IMR-90 (cell line): ENCODE data around the gene AGXT2. TPM values are rescaled to one million over a fixed set of nuclear protein-coding genes. Genes with fewer than 3 reads are reported as not detected.

ENCODE experiments used
- ATAC-seq: fragments of 200-7000 bp; cut with Tn5 transposase; 2 replicates; pipeline ENCODE4 v1.9.1; 2020; ENCODE audit warnings: low read depth, mild to moderate bottlenecking, moderate library complexity
- BruUV-seq: library from RNA; stranded (reverse); fragments of 400-500 nt; replicated peaks from 2 replicates; lab custom pipeline; 2021; lab: Mats Ljungman, UMichigan
- CTCF ChIA-PET: fragments of 300-600 bp; formaldehyde crosslinking; extraction: SDS; loops from one replicate; lab custom pipeline; 2021; ENCODE audit warnings: antibody characterized with exemption; lab: Yijun Ruan, JAX
- POLR2A ChIA-PET: fragments of 300-600 bp; sonication (Branson Sonifier 250); formaldehyde crosslinking; loops from one replicate; lab custom pipeline; 2022; ENCODE audit warnings: antibody characterized with exemption; ENCODE audit not compliant: unreplicated experiment; lab: Charles Lee
- DNase-seq: peaks from one replicate; pipeline ENCODE4 v3.0.0; 2013
- H2AFZ ChIP-seq: replicated peaks from 2 replicates; pipeline ENCODE3; 2013; ENCODE audit warnings: low read length, mild to moderate bottlenecking; ENCODE audit not compliant: poor library complexity
- H2AK5ac ChIP-seq: 2 replicates; pipeline ENCODE4 v1.6.1; 2013; ENCODE audit warnings: low read depth, low read length, inconsistent platforms
- H2AK9ac ChIP-seq: replicated peaks from 2 replicates; pipeline ENCODE3; 2013; ENCODE audit warnings: mild to moderate bottlenecking, low read depth, low read length, moderate library complexity; ENCODE audit not compliant: poor library complexity
- H2BK120ac ChIP-seq: 2 replicates; pipeline ENCODE4 v1.6.1; 2013; ENCODE audit warnings: low read depth, low read length, inconsistent platforms
- H2BK15ac ChIP-seq: 3 replicates; pipeline ENCODE4 v1.6.1; 2013; ENCODE audit warnings: low read depth, low read length, inconsistent platforms
- H2BK20ac ChIP-seq: 2 replicates; pipeline ENCODE4 v1.6.1; 2013; ENCODE audit warnings: low read depth, mild to moderate bottlenecking, inconsistent platforms, low read length, moderate library complexity
- H2BK5ac ChIP-seq: 2 replicates; pipeline ENCODE4 v1.6.1; 2013; ENCODE audit warnings: mild to moderate bottlenecking, low read depth, low read length, inconsistent platforms; ENCODE audit not compliant: poor library complexity, severe bottlenecking
- H3K14ac ChIP-seq: replicated peaks from 2 replicates; pipeline ENCODE4 v1.6.1; 2013; ENCODE audit warnings: low read depth, low read length, inconsistent platforms
- H3K18ac ChIP-seq: 2 replicates; pipeline ENCODE4 v1.6.1; 2013; ENCODE audit warnings: low read depth, low read length, control low read depth
- H3K23ac ChIP-seq: 2 replicates; pipeline ENCODE4 v1.6.1; 2013; ENCODE audit warnings: low read depth, low read length, inconsistent platforms
- H3K27ac ChIP-seq: 2 replicates; pipeline ENCODE4 v1.5.1; 2013; ENCODE audit warnings: mild to moderate bottlenecking, control low read depth, low read length; ENCODE audit not compliant: insufficient read depth
- H3K27me3 ChIP-seq: 2 replicates; pipeline ENCODE4 v1.6.1; 2013; ENCODE audit warnings: low read length; ENCODE audit not compliant: control insufficient read depth, insufficient read depth
- H3K36me3 ChIP-seq: 2 replicates; pipeline ENCODE4 v1.6.1; 2013; ENCODE audit warnings: low read length, mixed read lengths; ENCODE audit not compliant: control insufficient read depth, insufficient read depth
- H3K4ac ChIP-seq: 2 replicates; pipeline ENCODE4 v1.6.1; 2013; ENCODE audit warnings: low read depth, low read length, inconsistent platforms
- H3K4me1 ChIP-seq: 2 replicates; pipeline ENCODE4 v1.6.1; 2013; ENCODE audit warnings: low read length, mixed read lengths; ENCODE audit not compliant: control insufficient read depth, insufficient read depth
- H3K4me2 ChIP-seq: 2 replicates; pipeline ENCODE4 v1.6.1; 2013; ENCODE audit warnings: low read depth, mild to moderate bottlenecking, control low read depth, low read length, moderate library complexity
- H3K4me3 ChIP-seq: 2 replicates; pipeline ENCODE4 v1.5.1; 2013; ENCODE audit warnings: low read depth, mild to moderate bottlenecking, control low read depth, low read length, moderate library complexity; ENCODE audit not compliant: insufficient read depth
- H3K56ac ChIP-seq: 2 replicates; pipeline ENCODE4 v1.6.1; 2013; ENCODE audit warnings: low read length, inconsistent platforms; ENCODE audit not compliant: insufficient read depth; ENCODE audit errors: extremely low read depth
- H3K79me1 ChIP-seq, 2 experiments: 2 replicates each; pipeline ENCODE4 v1.6.1; 2013; ENCODE audit warnings: low read length in 2 of 2, inconsistent platforms in 1 of 2, low read depth in 1 of 2
- H3K9ac ChIP-seq: 2 replicates; pipeline ENCODE4 v1.6.1; 2013; ENCODE audit warnings: low read depth, low read length, control low read depth
- H3K9me1 ChIP-seq: 2 replicates; pipeline ENCODE4 v1.6.1; 2013; ENCODE audit warnings: low read length, inconsistent platforms; ENCODE audit not compliant: insufficient read depth
- H3K9me3 ChIP-seq: 2 replicates; pipeline ENCODE4 v1.6.1; 2013; ENCODE audit warnings: low read length; ENCODE audit not compliant: control insufficient read depth, insufficient read depth
- H4K20me1 ChIP-seq: 2 replicates; pipeline ENCODE4 v1.6.1; 2013; ENCODE audit warnings: low read length, inconsistent platforms; ENCODE audit not compliant: insufficient read depth
- H4K5ac ChIP-seq: 2 replicates; pipeline ENCODE4 v1.6.1; 2013; ENCODE audit warnings: mild to moderate bottlenecking, low read depth, low read length, control low read depth
- H4K8ac ChIP-seq, 2 experiments: 2 replicates each; pipeline ENCODE4 v1.6.1; 2013; ENCODE audit warnings: low read depth in 2 of 2, low read length in 2 of 2, control low read depth in 1 of 2, inconsistent platforms in 1 of 2
- H4K91ac ChIP-seq: 2 replicates; pipeline ENCODE4 v1.6.1; 2013; ENCODE audit warnings: low read depth, low read length, inconsistent platforms; ENCODE audit not compliant: insufficient read depth
- BHLHE40 ChIP-seq: fragments of 150-350 bp; IDR thresholded peaks from 2 replicates; pipeline ENCODE4 v1.6.1; 2016; ENCODE audit warnings: mild to moderate bottlenecking, low read depth, low read length
- CEBPB ChIP-seq: IDR thresholded peaks from 2 replicates; pipeline ENCODE4 v1.6.1; 2012; ENCODE audit warnings: low read depth, low read length, improper control_type of control experiment
- CHD1 ChIP-seq: IDR thresholded peaks from 2 replicates; pipeline ENCODE4 v1.6.1; 2012; ENCODE audit warnings: low read depth, low read length, improper control_type of control experiment
- FOS ChIP-seq: fragments of 150-350 bp; IDR thresholded peaks from 2 replicates; pipeline ENCODE4 v1.6.1; 2016; ENCODE audit warnings: low read depth, low read length
- MAFK ChIP-seq: IDR thresholded peaks from 2 replicates; pipeline ENCODE4 v1.6.1; 2012; ENCODE audit warnings: low read depth, low read length, improper control_type of control experiment
- MAZ ChIP-seq: IDR thresholded peaks from 2 replicates; pipeline ENCODE4 v1.6.1; 2012; ENCODE audit warnings: low read depth, mild to moderate bottlenecking, low read length, improper control_type of control experiment, moderate library complexity, borderline replicate concordance
- MXI1 ChIP-seq: IDR thresholded peaks from 2 replicates; pipeline ENCODE4 v1.6.1; 2012; ENCODE audit warnings: low read depth, mild to moderate bottlenecking, low read length, moderate library complexity, borderline replicate concordance
- RFX5 ChIP-seq: IDR thresholded peaks from 2 replicates; pipeline ENCODE4 v1.8.0; 2012; ENCODE audit warnings: low read depth, mild to moderate bottlenecking, low read length, moderate library complexity
- SMC3 ChIP-seq: fragments of 150-350 bp; IDR thresholded peaks from 2 replicates; pipeline ENCODE4 v1.6.1; 2016; ENCODE audit warnings: low read depth, mild to moderate bottlenecking, antibody characterized with exemption, low read length, moderate library complexity
- WGBS, 2 experiments: methylation state at CpG; one replicate each; pipeline versions ENCODE4 v1.1.5 to v1.1.7; 2013; ENCODE audit warnings: missing lambda C conversion rate in 2 of 2; ENCODE audit not compliant: insufficient read length in 1 of 2; ENCODE audit errors: extremely low coverage in 2 of 2; 5-methylcytosine and 5-hydroxymethylcytosine counted together
- dilution Hi-C: fragments of 300-500 bp; cut with HindIII; formaldehyde crosslinking; loops from one replicate; pipeline ENCODE4 v1.14.3; 2018; ENCODE audit warnings: low sequenced_read_pairs; ENCODE audit not compliant: unreplicated experiment
- in situ Hi-C: fragments of 300-500 bp; cut with MboI; formaldehyde crosslinking; loops from 3 replicates; pipeline ENCODE4 v1.14.3; 2019; ENCODE audit warnings: low sequenced_read_pairs, inconsistent platforms, mixed read lengths
- intact Hi-C: fragments of 100-400 bp; cut with micrococcal nuclease; formaldehyde crosslinking; loops from 2 replicates; pipeline ENCODE4 v1.10.0; 2022
- polyA plus RNA-seq, 3 experiments: library from polyadenylated mRNA; depleted of rRNA; stranded (reverse); fragments of >200 nt; gene quantifications; 2 replicates each; pipeline ENCODE4 v1.2.3, GENCODE V29; 2012; ENCODE audit warnings: low replicate concordance in 1 of 3
- total RNA-seq: library from RNA; depleted of rRNA; stranded (reverse); fragments of >200 nt; gene quantifications from 2 replicates; pipeline ENCODE4 v1.2.3, GENCODE V29; 2012
- TF ChIP-seq, protein P1 (sequence below): fragments of 150-350 bp; IDR thresholded peaks from 2 replicates; pipeline ENCODE4 v1.6.1; 2016; ENCODE audit warnings: low read depth, mild to moderate bottlenecking, low read length, moderate library complexity, borderline replicate concordance
- TF ChIP-seq, protein P2 (sequence below): fragments of 150-350 bp; IDR thresholded peaks from 2 replicates; pipeline ENCODE4 v1.6.1; 2017; ENCODE audit warnings: mild to moderate bottlenecking, antibody characterized with exemption, low read length, low read depth

AGXT2 gene
- total and polyA plus RNA-seq, 2 of the 4 experiments (the other 2 are of a cell fraction), result not detected

DNA sequence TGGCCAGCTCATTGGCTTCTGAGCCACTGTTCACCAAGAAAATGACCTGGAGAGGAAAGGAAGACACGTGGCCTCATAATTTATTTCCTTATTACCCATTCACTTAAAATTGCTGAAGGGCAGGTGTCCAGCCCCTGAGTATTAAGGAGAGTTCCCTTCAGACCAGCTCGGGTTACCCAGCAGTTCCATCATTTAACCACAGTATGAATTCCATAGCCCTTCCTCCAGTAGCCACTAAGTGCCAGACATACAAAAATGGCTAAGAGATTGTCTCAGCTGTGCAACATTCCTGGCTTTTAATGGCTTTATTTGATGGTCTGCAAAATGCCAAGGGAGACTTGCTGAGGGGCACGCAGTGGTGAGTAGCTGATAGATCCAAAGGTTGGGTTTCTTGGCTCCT lies 12.5 kb downstream of the AGXT2 start:
- intact Hi-C loops, result no loop called here
- Histone ChIP-seq H3K4me3 (no peak overlapping the region), H3K9me1 (no peaks in the 10 kb centered on the region), H2BK120ac (no peak overlapping the region), H3K4me2 (no peak overlapping the region), H4K5ac (no peak overlapping the region), H3K36me3 (no peaks in the 10 kb centered on the region), H3K27me3 (no peaks in the 10 kb centered on the region; the same call in 1 of the 2 replicates), H2AK9ac (no peak overlapping the region), H3K18ac (no peak overlapping the region), H3K9me3 (no peaks in the 10 kb centered on the region), H3K9ac (no peak overlapping the region), H4K8ac (no peak overlapping the region), H2AK5ac (no peak overlapping the region), H3K14ac (no peak overlapping the region), H2BK5ac (no peak overlapping the region), H3K27ac (no peak overlapping the region), H2BK15ac (no peak overlapping the region), H2BK20ac (no peak overlapping the region), H3K4ac (no peak overlapping the region), H4K20me1 (no peaks in the 10 kb centered on the region), H3K79me1 (no peaks in the 10 kb centered on the region), H4K91ac (no peak overlapping the region), H3K4me1 (peaks cover 4% of the 10 kb centered on the region; the same call in 1 of the 2 replicates), H2AFZ (no peak overlapping the region), H3K23ac (no peak overlapping the region), H3K56ac (no peak overlapping the region)
- 60% methylated on average over 1 of the region's 3 CpGs; no CpG with 5 or more reads in 1 of the 2 experiments for WGBS, 2 experiments
- dilution Hi-C loops, result no loop called here
- POLR2A ChIA-PET, result no interaction called here
- in situ Hi-C loops, result no loop called here
- no peak for TF ChIP-seq MAZ
- no peak for TF ChIP-seq MAFK
- TF ChIP-seq CEBPB, result no peak
- TF ChIP-seq, protein P1, sequence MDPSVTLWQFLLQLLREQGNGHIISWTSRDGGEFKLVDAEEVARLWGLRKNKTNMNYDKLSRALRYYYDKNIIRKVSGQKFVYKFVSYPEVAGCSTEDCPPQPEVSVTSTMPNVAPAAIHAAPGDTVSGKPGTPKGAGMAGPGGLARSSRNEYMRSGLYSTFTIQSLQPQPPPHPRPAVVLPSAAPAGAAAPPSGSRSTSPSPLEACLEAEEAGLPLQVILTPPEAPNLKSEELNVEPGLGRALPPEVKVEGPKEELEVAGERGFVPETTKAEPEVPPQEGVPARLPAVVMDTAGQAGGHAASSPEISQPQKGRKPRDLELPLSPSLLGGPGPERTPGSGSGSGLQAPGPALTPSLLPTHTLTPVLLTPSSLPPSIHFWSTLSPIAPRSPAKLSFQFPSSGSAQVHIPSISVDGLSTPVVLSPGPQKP, result no peak
- no peak for TF ChIP-seq MXI1
- TF ChIP-seq SMC3, result no peak
- no peak for TF ChIP-seq CHD1
- no peak for TF ChIP-seq BHLHE40
- TF ChIP-seq RFX5, result no peak
- TF ChIP-seq FOS, result no peak
- TF ChIP-seq, protein P2, sequence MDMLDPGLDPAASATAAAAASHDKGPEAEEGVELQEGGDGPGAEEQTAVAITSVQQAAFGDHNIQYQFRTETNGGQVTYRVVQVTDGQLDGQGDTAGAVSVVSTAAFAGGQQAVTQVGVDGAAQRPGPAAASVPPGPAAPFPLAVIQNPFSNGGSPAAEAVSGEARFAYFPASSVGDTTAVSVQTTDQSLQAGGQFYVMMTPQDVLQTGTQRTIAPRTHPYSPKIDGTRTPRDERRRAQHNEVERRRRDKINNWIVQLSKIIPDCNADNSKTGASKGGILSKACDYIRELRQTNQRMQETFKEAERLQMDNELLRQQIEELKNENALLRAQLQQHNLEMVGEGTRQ, result no peak
- CTCF ChIA-PET, result no interaction called here
- ATAC-seq (no peak), DNase-seq (no peak)
- no TSS peak for BruUV-seq
